ENCODE results near the gene PORCN. TPM values are rescaled to one million over a fixed set of nuclear protein-coding genes. Genes with fewer than 3 reads are reported as not detected.

The PORCN gene
- total and polyA plus RNA-seq, 2 of the 4 experiments (the other 2 are of a cell fraction): 4.1 to 10.1 TPM

- H3K79me1 ChIP-seq (ENCODE audit: low read depth in 1 of 2, low read length in 2 of 2): no peaks in the 10 kb centered on the region
- H3K4me1 ChIP-seq (ENCODE audit: control insufficient read depth, insufficient read depth, low read length): peaks cover 3% of the 10 kb centered on the region; the same call in 1 of the 2 replicates
- no peak overlapping the region for H4K5ac ChIP-seq (ENCODE audit: low read depth, low read length)
- BruUV-seq (replicated peaks): no TSS peak
- DNase-seq (no peak), ATAC-seq (ENCODE audit: low read depth) (no peak)
- no peak overlapping the region for H3K27ac ChIP-seq (ENCODE audit: insufficient read depth, low read length)
- no peak overlapping the region for H3K4me2 ChIP-seq (ENCODE audit: low read depth, low read length)
- no peak overlapping the region for H2BK15ac ChIP-seq (ENCODE audit: low read depth, low read length)
- H2AFZ ChIP-seq (replicated peaks; ENCODE audit: low read length, poor library complexity): peak overlapping the region; percentile 58
- TF ChIP-seq BHLHE40 (IDR thresholded peaks at IDR 0.05; ENCODE audit: low read depth, low read length) (no peak), MAZ (IDR thresholded peaks at IDR 0.05; ENCODE audit: borderline replicate concordance, low read depth, low read length) (no peak), RAD21 (IDR thresholded peaks at IDR 0.05; ENCODE audit: low read length) (no peak), RCOR1 (IDR thresholded peaks at IDR 0.05; ENCODE audit: insufficient replicate concordance, low read length) (no peak), NFE2L2 (IDR thresholded peaks at IDR 0.05; ENCODE audit: low read depth, low read length) (no peak), CEBPB (IDR thresholded peaks at IDR 0.05; ENCODE audit: low read depth, low read length) (no peak), MXI1 (IDR thresholded peaks at IDR 0.05; ENCODE audit: borderline replicate concordance, low read depth, low read length) (no peak), RFX5 (IDR thresholded peaks at IDR 0.05; ENCODE audit: low read depth, low read length) (no peak), CHD1 (IDR thresholded peaks at IDR 0.05; ENCODE audit: low read depth, low read length) (no peak), POLR2A (IDR thresholded peaks at IDR 0.05; ENCODE audit: low read depth, low read length) (no peak)
- TF ChIP-seq, protein P1, sequence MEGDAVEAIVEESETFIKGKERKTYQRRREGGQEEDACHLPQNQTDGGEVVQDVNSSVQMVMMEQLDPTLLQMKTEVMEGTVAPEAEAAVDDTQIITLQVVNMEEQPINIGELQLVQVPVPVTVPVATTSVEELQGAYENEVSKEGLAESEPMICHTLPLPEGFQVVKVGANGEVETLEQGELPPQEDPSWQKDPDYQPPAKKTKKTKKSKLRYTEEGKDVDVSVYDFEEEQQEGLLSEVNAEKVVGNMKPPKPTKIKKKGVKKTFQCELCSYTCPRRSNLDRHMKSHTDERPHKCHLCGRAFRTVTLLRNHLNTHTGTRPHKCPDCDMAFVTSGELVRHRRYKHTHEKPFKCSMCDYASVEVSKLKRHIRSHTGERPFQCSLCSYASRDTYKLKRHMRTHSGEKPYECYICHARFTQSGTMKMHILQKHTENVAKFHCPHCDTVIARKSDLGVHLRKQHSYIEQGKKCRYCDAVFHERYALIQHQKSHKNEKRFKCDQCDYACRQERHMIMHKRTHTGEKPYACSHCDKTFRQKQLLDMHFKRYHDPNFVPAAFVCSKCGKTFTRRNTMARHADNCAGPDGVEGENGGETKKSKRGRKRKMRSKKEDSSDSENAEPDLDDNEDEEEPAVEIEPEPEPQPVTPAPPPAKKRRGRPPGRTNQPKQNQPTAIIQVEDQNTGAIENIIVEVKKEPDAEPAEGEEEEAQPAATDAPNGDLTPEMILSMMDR (conservative IDR thresholded peaks at IDR 0.05; ENCODE audit: low read depth, low read length): no peak
- TF ChIP-seq, protein P2, sequence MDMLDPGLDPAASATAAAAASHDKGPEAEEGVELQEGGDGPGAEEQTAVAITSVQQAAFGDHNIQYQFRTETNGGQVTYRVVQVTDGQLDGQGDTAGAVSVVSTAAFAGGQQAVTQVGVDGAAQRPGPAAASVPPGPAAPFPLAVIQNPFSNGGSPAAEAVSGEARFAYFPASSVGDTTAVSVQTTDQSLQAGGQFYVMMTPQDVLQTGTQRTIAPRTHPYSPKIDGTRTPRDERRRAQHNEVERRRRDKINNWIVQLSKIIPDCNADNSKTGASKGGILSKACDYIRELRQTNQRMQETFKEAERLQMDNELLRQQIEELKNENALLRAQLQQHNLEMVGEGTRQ (IDR thresholded peaks at IDR 0.05; ENCODE audit: low read depth, low read length): no peak
- intact Hi-C loops (cut with micrococcal nuclease): no loop called here
- no peak overlapping the region for H2AK5ac ChIP-seq (ENCODE audit: low read depth, low read length)
- no peak overlapping the region for H4K91ac ChIP-seq (ENCODE audit: insufficient read depth, low read depth, low read length)
- H4K8ac ChIP-seq (ENCODE audit: low read depth in 2 of 2, low read length in 2 of 2): no peak overlapping the region
- in situ Hi-C loops (cut with MboI; ENCODE audit: low sequenced_read_pairs): no loop called here
- peaks cover 2% of the 10 kb centered on the region; the same call in 1 of the 2 replicates for H3K9me3 ChIP-seq (ENCODE audit: control insufficient read depth, insufficient read depth, low read length)
- H2BK5ac ChIP-seq (ENCODE audit: low read depth, low read length, poor library complexity, severe bottlenecking): no peak overlapping the region
- no peak overlapping the region for H2BK20ac ChIP-seq (ENCODE audit: low read depth, low read length)
- no peak overlapping the region for H2BK120ac ChIP-seq (ENCODE audit: low read depth, low read length)
- no peak overlapping the region for H3K23ac ChIP-seq (ENCODE audit: low read depth, low read length)
- H3K9me1 ChIP-seq (ENCODE audit: insufficient read depth, low read length): peaks cover 5% of the 10 kb centered on the region; the same call in 1 of the 2 replicates
- H3K27me3 ChIP-seq (ENCODE audit: control insufficient read depth, insufficient read depth, low read length): no peaks in the 10 kb centered on the region
- dilution Hi-C loops (cut with HindIII; ENCODE audit: low sequenced_read_pairs, unreplicated experiment): no loop called here
- CTCF ChIA-PET: no interaction called here
- H3K9ac ChIP-seq (ENCODE audit: low read depth, low read length): no peak overlapping the region
- H3K4me3 ChIP-seq (ENCODE audit: insufficient read depth, low read depth, low read length): no peak overlapping the region
- 100% methylated on average over 6 of the region's 11 CpGs; no CpG with 5 or more reads in 1 of the 2 experiments for WGBS, 2 experiments (ENCODE audit: extremely low coverage in 2 of 2, insufficient read length in 1 of 2)
- no peak overlapping the region for H3K14ac ChIP-seq (replicated peaks; ENCODE audit: low read depth, low read length)
- H3K56ac ChIP-seq (ENCODE audit: extremely low read depth, insufficient read depth, low read length): no peak overlapping the region
- POLR2A ChIA-PET (ENCODE audit: unreplicated experiment): no interaction called here
- H2AK9ac ChIP-seq (replicated peaks; ENCODE audit: low read depth, low read length, poor library complexity): no peak overlapping the region
- H3K18ac ChIP-seq (ENCODE audit: low read depth, low read length): no peak overlapping the region
- no peak overlapping the region for H3K4ac ChIP-seq (ENCODE audit: low read depth, low read length)
- H3K36me3 ChIP-seq (ENCODE audit: control insufficient read depth, insufficient read depth, low read length): no peaks in the 10 kb centered on the region
- no peaks in the 10 kb centered on the region for H4K20me1 ChIP-seq (ENCODE audit: insufficient read depth, low read length)
Measured at GRCh38 chrX:48460606-48461005, 48.2 kb upstream of the PORCN start.
